Cardiac septum (tissue), 1 donor: Measurements from ENCODE around the gene PDZD4. TPM values are rescaled to one million over a fixed set of nuclear protein-coding genes. Genes with fewer than 3 reads are reported as not detected.
"Not testable (repeated sequence)": the region's sequence is repeated elsewhere in the genome, so short reads cannot be mapped to it uniquely, and the experiment has no call there.

Source experiments
- DNase-seq: peaks from one replicate; pipeline ENCODE4 v3.0.0-alpha.2; 2020; ENCODE audit warnings: low spot score
- intact Hi-C: fragments of 100-400 bp; cut with DNase I; formaldehyde crosslinking; loops from one replicate; pipeline ENCODE4 v1.14.0; 2022
- total RNA-seq: library from RNA; stranded (reverse); fragmentation: NEBNext Ultra II Directional; extraction: Animal tissue kit (Norgen Biotek cat#: 25700); gene quantifications from one replicate; pipeline ENCODE4 v1.2.1, GENCODE V29; 2021
- donor health status: DM: no; HTN: no; CAD: no.

Gene PDZD4
- total RNA-seq, 1 donor from 2014 or later, result 4.1 TPM

DNA sequence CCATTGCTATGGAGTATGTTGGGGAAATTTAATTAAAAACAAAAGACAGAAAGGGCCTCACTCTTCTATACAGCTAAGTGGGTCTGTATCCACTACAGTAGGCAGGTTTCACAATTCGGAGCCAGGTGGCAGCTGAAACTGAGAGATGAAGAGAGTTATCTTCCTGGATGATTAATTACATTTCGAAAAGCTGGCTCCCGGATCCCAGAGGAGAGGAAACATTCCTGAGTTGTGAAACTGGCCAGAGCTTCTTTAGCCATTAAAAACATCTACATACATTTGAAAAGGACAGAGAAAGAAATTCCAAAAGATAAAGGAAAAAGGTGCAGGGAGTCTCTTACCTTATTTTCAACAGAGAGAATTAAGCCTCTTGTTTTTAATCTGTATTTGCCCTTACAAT is 15.5 kb upstream of the PDZD4 start:
- no peak for DNase-seq
- intact Hi-C loops, result no loop called here

- intact Hi-C loops, result no loop called here
- DNase-seq, result no peak
These were observed 14.9 kb upstream of the PDZD4 start for GRCh38 chrX:153845195-153845594.

DNA sequence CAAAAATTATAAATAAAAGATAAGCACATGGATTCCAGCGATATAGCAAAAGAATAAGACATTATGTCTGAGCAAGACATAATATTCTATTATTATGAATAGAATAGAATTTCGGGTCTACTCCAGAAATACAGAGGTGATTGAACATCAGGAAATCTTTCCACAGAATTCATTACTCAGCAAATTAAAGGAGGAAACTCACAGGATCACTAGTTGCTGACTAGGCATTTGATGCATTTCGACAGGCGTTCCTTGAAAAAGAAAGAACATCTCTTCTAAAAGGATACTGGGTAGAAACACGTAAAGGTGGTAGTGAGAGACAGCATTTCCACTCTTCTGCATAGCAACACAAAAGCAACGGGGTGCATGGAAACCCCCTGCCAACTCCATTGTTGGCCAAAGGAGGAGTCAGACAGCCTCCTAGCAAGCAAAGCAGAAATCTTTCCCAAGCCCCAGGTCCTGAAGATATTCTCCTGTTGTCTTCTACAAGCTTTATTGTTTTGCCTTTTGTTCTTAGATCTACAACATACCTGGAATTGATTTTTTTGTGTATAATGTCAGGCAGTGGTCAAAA is 14.3 kb upstream of the PDZD4 start:
- intact Hi-C loops, result no loop called here
- DNase-seq, result no peak

GRCh38 chrX:153836921-153837320 is 6.6 kb upstream of the PDZD4 start:
- intact Hi-C loops, result no loop called here
- DNase-seq, result no peak

DNA sequence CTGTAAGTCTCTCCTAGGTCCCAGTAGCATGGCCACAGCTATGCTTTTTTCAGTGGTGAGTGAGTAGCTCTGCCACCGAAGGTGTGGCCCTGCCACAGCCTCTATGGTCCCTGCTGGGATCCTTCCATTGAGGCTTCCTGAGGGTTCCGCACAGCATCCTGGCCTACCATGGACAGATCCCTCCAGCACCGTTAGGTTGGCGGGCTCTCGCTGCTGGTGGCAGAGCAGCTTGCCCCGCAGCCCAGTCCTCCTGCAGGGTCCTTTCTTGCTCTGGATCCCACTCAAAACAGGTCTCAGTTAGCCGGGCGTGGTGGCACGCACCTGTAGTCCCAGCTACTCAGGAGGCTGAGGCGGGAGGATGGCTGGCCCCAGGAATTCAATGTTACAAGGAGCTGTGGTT is 2.4 kb upstream of the PDZD4 start:
- no peak for DNase-seq
- intact Hi-C loops, result no loop called here

GRCh38 chrX:153831429-153832150 is 1.2 kb upstream of the PDZD4 start:
- no peak for DNase-seq
- intact Hi-C loops, result no loop called here

DNA sequence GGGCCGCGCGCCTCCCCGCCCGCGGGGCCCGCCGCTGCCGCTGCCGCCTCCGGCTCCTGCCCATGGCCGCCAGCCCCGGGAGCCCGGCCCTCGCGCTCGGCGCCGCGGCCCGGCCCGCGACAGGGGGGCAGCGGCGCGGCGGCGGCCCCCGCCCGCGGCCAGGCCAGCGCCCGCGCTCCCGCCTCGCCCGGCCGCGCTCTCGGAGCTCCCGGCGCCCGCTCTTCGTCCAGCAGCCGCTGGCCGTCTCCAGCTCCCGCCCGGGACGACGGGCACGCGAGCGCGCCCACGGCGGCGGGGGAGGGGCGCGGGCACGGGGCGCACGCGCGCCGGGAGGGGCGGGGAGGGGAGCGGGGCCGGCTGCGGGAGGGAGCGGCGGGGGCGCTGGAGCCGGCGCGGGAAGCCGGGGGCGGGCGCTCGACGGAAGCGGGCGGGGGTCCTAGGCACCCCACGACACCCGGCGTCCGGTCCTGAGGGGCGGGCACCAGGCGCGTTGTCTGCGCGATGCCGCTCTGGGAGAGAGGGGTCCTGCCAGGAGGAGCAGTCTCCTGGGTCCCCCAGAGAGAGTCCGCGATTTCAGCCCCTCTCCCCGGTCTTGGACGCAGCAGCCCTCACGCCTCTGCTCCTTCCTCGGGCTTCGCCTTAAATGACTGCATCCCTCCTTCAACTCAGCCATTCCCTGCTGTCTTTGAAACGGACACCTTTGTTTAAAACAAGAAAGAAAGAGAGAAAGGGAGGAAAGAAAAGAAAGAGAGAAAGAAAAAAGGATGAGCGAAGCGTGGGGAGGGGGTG is 490 bp upstream of the PDZD4 start:
- no peak for DNase-seq
- intact Hi-C loops, result no loop called here

GRCh38 chrX:153829549-153829798 is 870 bp downstream of the PDZD4 start:
- DNase-seq, result no peak
- intact Hi-C loops, result no loop called here

DNA sequence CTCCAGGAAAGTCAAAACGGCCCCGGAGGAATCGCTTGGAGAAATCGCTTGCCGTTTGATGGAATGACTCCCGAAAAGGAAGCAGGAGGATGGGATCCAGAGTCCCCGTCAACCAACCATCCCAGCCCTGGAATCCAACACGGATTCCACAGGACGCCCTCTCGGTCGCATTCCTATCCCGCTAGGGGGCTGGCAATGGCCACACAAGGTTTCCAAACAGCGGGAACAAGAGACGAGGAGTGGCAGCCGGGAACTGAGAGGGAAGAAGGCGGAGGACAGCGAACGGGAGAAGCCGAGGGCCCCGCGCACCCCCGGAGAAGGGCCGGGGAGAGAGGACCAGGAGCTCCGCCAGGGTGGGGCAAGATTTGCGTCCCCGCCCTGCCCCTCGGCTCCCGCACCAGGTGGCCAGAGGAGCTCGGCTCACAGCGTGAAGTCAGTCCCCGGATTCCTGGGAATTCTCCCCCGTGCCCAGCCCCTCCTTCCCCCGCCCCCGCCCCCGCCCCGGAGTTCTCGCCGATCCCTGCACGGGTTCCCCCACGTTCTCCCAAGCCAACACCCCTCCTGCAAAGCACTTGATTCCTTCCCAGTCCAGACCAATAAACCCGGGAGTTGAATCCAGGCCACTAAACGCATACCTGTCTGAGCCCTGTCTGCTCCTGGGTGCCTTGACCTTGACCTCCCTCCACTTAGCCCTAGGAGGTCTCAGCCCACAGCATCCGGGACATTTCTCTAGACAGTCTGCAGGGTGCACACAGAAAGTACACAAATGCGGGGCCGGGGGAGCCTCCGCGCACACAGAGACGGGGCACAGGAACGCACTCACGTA is 1.4 kb downstream of the PDZD4 start:
- DNase-seq, result no peak
- intact Hi-C loops, result no loop called here

DNA sequence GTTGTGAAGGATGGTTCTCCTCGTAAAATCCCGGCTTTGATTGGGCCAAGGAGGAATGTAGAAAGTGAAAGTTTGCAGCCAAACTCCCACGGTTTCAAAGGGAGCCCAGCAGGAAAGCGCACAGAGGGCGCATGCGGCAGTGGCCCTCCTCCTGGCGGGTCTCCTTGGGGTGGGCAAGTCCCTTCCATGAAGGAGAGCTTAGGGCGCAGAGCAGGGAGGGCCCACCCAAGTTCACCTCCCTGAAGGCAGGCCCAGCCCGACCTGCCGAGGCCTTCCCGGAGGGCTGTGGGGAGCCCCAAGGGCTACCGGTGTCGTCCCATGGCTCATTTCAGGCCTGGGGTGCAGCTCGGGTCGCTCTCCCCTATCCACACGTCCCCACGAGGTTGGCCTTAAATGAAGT is 2.0 kb downstream of the PDZD4 start:
- DNase-seq, result no peak
- intact Hi-C loops, result no loop called here

DNA sequence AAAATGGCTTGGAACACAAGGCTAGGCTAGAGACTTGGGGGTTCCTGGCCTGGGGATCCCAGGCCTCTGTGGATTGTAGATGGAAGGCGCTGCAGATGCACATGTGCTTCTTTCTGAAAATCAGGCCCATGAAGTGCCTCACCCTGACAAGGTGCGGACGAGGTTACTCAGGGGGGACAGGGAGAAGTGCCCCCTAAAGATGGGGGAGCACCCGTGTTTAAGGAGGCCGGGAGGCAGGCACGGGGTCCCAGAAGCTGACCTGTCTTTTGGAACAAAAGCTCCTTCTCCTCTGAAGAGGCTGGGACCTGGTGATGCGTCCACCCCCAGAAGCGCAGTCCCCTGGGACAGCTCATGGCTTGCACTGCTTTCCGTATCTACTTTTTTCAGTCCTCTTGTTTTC is 2.4 kb downstream of the PDZD4 start:
- intact Hi-C loops, result no loop called here

GRCh38 chrX:153827016-153827415 is 3.3 kb downstream of the PDZD4 start:
- no peak for DNase-seq
- intact Hi-C loops, result no loop called here

More for the DNA sequence above, 2.4 kb downstream of the PDZD4 start:
- DNase-seq, result no peak

- intact Hi-C loops, result no loop called here
- no peak for DNase-seq
These were observed 5.3 kb downstream of the PDZD4 start for GRCh38 chrX:153825042-153825441.

- DNase-seq, result no peak
- intact Hi-C loops, result no loop called here
These were observed 6.0 kb downstream of the PDZD4 start for GRCh38 chrX:153824348-153824747.

- DNase-seq, result no peak
- intact Hi-C loops, result no loop called here
These were observed 9.3 kb downstream of the PDZD4 start for GRCh38 chrX:153821066-153821465.

DNA sequence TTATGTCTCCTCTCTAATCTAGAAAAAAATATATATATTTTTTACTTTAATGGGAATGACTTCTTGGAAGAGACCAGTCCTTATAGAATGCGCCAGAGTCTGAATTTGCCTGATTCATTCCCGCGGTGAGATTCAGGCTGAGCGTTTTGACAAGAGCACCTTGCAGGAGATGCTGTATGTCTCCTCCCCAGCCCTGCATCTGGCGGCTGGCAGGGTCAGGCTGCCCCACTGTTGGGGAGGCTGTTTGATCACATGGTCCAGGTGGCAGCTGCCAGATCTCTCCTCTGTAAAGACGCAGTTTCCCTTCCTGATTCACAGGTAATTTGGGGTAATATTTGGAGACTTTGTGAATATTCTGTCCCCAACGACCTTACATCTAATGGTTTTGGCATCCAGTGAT is 9.7 kb downstream of the PDZD4 start:
- intact Hi-C loops, result no loop called here
- DNase-seq, result no peak

DNA sequence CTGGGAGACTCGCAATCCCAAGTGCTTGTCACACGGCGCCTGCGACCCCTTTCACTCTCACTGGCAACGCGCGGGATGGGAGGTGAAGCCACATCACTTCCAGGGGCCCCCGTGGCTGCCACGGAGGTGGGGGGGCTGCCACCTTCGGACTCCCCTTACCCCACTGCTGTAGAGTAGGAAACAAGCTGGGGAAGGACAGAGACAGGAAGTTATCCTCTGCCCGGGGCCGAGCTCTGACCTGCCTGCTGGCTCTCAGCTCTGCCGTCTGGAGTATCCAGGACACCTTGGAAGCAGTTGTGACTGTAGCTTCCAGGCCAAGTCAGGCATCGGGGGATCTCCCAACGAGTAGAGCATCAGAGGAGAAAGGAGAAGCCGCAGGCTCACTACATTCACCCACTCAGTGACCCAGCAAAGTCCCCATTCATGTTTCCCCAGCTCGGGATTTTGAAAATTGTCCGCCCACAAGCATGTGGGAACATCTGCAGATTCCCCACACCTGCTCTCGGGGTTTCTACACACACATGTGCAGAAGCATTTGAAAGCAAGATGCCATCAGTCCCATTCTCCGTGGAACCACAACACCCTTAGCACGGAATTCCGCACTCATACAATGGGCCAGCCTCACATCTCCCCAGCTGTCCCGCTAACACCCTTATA is 10.8 kb downstream of the PDZD4 start:
- no peak for DNase-seq
- intact Hi-C loops, result no loop called here

GRCh38 chrX:153818571-153819383 is 11.6 kb downstream of the PDZD4 start:
- intact Hi-C loops, result no loop called here
- DNase-seq, result no peak

DNA sequence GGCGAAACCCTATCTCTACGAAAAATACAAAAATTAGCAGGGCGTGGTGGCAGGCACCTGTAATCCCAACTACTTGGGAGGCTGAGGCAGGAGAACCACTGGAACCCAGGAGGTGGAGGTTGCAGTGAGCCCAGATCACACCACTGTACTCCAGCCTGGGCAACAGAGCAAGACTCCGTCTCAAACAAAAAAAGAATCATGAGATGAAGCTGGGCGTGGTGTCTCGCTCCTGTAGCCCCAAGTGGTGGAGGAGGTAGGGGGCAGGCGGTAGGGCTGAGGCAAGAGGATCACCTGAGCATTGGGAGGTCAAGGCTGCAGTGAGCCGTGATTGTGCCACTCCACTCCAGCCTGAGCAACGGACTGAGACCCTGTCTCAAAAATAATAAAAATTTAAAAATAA is 12.3 kb downstream of the PDZD4 start:
- intact Hi-C loops, DNase-seq: not testable (repeated sequence)
